HG03342 (cell line): ENCODE measurements around the gene SUPT3H.

Experiments used
- ATAC-seq: cut with Tn5 transposase; IDR thresholded peaks from one replicate; pipeline ENCODE4 v1.9.1; 2021; ENCODE audit warnings: mild to moderate bottlenecking, moderate library complexity; ENCODE audit not compliant: unreplicated experiment

SUPT3H gene

GRCh38 chr6:45377554-45378333 is at the start of gene SUPT3H:
Gene SUPT3H (minus strand): TSS chr6:45377934.
- ATAC-seq = peak; percentile 85

- no peak for ATAC-seq
Observed at GRCh38 chr6:45426251-45426650, 48.5 kb upstream of the SUPT3H start.

- ATAC-seq = no peak
Observed at GRCh38 chr6:45424451-45424861, 46.7 kb upstream of the SUPT3H start.

- ATAC-seq = no peak
Observed at GRCh38 chr6:45423824-45424450, 46.2 kb upstream of the SUPT3H start.

- ATAC-seq = no peak
Observed at GRCh38 chr6:45423111-45423823, 45.5 kb upstream of the SUPT3H start.

DNA sequence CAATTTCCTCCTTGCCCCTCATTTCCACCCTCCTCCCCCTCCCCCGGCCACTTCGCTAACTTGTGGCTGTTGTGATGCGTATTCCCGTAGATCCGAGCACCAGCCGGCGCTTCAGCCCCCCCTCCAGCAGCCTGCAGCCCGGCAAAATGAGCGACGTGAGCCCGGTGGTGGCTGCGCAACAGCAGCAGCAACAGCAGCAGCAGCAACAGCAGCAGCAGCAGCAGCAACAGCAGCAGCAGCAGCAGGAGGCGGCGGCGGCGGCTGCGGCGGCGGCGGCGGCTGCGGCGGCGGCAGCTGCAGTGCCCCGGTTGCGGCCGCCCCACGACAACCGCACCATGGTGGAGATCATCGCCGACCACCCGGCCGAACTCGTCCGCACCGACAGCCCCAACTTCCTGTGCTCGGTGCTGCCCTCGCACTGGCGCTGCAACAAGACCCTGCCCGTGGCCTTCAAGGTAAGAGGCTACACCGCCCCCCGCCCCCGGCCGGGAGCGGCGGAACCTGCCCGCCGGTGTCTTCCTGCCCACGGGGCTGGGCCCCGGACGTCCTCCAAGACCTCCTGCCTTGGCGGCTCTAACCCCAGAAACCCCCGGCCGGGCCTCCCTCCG is 44.9 kb upstream of the SUPT3H start:
- no peak for ATAC-seq

GRCh38 chr6:45421709-45422502 is 44.2 kb upstream of the SUPT3H start:
- ATAC-seq = no peak

DNA sequence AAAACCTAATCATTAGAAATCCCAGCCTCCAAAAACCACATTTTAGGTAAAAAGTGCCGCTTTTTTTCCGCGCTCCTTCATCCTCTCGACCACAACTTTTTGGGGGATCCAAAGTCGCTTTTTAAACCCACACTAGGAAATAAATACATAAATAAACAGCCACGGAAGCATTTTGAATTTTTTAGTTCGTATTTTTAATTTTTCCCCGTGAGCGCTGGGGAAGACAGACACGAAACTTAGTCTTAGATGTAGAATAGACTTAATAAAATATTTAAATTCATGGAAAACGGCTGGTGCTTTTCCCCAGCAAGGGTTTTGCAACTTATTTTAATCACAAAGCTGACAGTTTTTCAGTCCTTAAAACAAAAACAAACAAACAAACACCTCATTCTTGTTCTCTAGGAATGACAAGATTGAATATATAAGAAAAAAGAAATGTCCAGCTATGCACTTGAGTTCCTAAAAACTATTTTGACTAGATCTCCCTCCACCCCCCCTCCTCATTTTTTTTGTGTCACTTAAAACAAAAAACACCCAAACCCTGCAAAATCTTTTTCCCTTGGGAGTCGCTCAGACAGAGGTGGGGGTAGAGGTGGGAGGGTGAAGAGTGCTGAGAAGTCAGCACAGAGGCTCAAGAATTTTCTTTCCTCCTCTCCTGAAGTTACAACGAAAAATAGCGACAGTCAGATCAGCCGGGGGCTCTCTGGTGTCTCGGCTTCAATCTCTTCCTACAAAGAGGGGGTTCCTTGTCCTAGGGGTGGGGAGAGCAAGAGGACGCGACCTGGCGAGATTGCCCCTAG is 43.4 kb upstream of the SUPT3H start:
- no peak for ATAC-seq

DNA sequence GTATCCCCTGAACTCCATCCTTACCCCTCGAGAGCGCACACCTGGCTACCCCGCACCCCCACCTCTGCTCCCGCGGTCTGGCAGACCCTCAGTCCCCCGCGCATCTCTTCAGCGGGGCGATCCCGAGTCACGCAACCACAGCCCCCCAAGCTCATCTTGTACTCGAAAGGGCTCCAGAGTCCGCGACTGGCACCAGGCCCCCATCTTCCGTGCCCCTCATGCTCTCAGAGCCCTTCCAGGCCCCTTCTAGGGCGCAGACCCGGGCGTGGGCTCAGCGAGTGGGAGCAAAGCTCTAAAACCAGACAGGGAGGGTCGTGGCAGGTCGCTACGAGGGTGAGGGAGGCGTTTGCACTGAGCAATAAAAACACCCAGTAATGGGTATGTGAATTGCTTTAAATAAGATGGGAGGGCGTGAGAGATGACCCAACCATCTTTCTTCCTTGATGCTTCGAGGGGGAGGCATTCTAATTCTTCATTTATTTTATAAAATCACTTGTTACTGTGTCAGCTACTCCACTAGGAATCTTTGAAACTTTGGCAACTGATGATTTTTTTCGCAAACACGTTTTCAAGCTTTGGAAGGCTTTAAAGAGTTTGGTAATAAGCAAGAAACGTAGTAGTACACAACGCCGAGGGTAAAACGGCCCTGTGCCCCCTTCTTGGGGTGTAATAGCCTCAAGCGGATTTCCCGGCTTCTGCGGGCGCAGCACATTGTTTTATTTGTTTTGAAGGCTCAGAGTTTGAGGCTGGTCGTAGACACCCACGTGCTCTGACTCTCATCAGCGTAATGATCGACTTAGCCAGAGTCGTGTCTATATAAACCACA is 42.6 kb upstream of the SUPT3H start:
- no peak for ATAC-seq

DNA sequence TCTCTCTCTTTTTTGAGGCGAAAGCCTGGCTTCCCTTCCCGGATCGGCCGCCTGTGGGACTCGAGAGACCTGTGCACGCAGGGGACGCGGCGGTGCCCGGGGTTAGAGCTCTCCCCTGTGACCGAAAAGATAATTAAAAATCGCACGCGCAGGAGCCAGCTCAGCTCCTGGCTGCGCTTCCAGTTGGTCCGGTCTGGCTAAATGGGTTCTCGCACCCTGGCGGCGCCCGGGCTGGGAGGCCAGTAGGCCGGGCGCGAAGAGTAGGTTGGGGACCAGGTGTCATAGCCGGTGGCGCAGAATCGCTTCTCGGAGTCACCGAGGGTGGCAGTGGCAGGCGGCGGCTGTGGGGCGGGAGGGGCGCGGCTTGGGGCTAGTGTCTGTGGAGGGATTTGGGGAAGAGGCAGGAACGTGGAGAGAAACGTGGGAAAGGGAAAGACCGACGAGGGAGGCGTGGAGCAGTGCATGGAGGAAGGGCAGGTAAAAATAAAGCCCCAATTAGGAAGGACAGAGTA is 41.9 kb upstream of the SUPT3H start:
- ATAC-seq = no peak

DNA sequence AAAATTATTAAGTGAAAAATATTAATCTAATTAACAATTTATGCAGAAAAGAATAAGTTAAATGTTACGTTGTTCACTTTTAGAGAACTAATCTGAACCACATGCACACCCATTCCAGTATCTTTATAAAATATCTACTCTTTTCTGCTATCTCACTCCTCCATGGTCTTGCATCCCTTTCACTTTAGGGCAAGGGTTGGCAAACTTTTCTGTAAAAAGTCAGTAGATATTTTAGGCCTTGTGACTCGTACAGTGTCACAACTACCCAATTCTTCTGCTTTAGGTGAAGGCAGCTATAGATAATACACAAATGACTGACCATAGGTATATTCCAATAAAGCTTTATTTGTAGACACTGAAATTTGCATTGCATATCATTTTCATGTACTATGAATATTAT is 39.7 kb upstream of the SUPT3H start:
- ATAC-seq = no peak

- no peak for ATAC-seq
Observed at GRCh38 chr6:45416700-45417099, 39.0 kb upstream of the SUPT3H start.

DNA sequence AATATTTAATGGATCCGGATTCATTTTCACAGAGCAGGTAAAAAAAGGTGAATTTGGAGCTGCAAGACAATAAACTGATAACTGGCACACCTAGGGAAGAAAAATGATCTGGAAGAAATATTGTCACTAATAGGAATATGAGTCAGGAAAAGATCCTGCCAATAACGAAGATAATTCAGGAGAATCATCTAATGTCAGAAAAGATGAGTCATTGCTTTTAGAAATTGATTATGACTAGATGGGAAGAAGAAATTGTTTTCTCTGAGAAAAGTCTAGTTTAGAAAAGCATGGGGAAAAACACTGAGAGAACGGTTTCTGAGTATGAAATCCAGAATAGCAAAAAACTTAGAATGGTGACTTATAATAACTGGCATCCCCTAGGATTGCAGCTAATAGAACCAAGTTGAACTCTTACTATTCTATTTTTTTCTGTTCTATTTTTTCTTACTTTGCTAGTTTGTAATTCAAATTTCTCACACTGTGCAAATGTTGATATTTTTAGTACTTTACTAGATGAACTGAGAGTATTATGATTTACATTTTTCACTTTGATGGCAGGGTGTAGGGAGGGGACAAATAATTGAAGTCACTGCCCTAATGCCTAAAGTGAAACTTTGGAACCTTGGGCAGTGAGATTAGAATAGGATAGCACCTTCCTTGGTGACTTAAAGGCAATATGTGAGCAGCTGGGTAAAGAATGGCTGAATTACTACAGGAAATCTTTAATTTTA is 38.2 kb upstream of the SUPT3H start:
- no peak for ATAC-seq

DNA sequence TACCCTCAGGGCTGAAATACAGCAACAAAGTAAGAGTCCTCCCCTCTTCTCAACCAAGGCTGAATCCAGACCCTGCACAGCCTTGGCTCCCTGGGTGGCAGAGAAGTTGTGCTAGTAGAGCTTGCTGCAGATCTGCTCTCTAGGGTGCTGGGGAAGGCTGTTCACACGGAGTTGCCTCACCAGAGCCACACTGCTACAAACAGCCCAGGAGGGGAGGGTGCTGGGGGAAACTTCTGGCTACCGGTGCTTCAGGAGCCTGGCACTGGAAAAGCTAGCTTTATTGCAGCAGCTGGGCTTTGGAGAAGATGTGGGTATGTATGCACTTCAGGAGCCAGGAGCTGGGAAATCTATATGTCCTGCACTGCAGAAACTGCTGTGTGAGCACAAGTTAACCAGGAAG is 37.6 kb upstream of the SUPT3H start:
- no peak for ATAC-seq

DNA sequence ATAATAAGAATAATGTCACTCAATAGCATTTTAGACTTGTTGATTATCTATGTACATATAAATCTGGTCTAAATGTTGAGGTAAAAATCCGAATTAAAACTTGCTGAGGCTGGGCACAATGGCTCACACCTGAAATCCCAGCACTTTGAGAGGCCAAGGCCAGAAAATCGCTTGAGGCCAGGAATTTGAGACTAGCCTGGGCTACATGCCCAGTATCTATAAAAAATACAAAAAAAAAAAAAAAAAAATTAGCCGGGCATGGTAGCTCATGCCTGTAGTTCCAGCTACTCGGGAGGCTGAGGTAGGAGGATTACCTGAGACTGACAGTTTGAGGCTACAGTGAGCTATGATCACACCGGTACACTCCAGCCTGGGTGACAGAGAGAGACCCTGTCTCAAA is 34.2 kb upstream of the SUPT3H start:
- no peak for ATAC-seq

- ATAC-seq = no peak
Observed at GRCh38 chr6:45400021-45400420, 22.3 kb upstream of the SUPT3H start.

- no peak for ATAC-seq
Observed at GRCh38 chr6:45398075-45398813, 20.5 kb upstream of the SUPT3H start.
